GM12878 (cell line): ENCODE results near the gene TSEN54.

Source experiments
- CEBPB ChIP-seq, 2 experiments: fragments of 150-350 bp in 1 of 2; IDR thresholded peaks; 2 replicates each; pipeline ENCODE4 v1.6.1; 2012 to 2014; ENCODE audit warnings: low read depth in 2 of 2, low read length in 2 of 2, borderline replicate concordance in 1 of 2, inconsistent platforms in 1 of 2
- EP300 ChIP-seq, 2 experiments: fragments of 150-350 bp in 1 of 2; IDR thresholded peaks; 2 replicates each; pipeline ENCODE4 v1.6.1; 2011 to 2012; ENCODE audit warnings: low read depth in 2 of 2, low read length in 2 of 2, borderline replicate concordance in 1 of 2, improper control_type of control experiment in 1 of 2, inconsistent platforms in 1 of 2; ENCODE audit not compliant: control insufficient read depth in 1 of 2
- EZH2 ChIP-seq: IDR thresholded peaks from 2 replicates; pipeline ENCODE4 v1.6.1; 2012; ENCODE audit warnings: low read depth, mild to moderate bottlenecking, control low read depth, inconsistent platforms, low read length, borderline replicate concordance; ENCODE audit not compliant: control insufficient read depth
- NBN ChIP-seq: fragments of 450-650 bp; IDR thresholded peaks from 2 replicates; pipeline ENCODE4 v1.6.1; 2016
- NFXL1 ChIP-seq: fragments of 450-650 bp; IDR thresholded peaks from 2 replicates; pipeline ENCODE4 v1.6.1; 2017; ENCODE audit warnings: antibody characterized with exemption, mild to moderate bottlenecking, borderline replicate concordance
- POLR2A ChIP-seq: IDR thresholded peaks from 2 replicates; pipeline ENCODE4 v1.6.1; 2011; ENCODE audit warnings: low read depth, mild to moderate bottlenecking, low read length
- RFX5 ChIP-seq: IDR thresholded peaks from 2 replicates; pipeline ENCODE4 v1.6.1; 2011; ENCODE audit warnings: low read depth, low read length, improper control_type of control experiment
- SIN3A ChIP-seq: IDR thresholded peaks from 2 replicates; pipeline ENCODE4 v1.6.1; 2012; ENCODE audit warnings: low read depth, low read length, improper control_type of control experiment
- TAF1 ChIP-seq: IDR thresholded peaks from 2 replicates; pipeline ENCODE4 v1.6.1; 2011; ENCODE audit warnings: mild to moderate bottlenecking, low read depth, low read length, borderline replicate concordance
- ZSCAN29 ChIP-seq: fragments of 450-650 bp; IDR thresholded peaks from 2 replicates; pipeline ENCODE4 v1.6.1; 2017; ENCODE audit warnings: mild to moderate bottlenecking, moderate library complexity
- ZZZ3 ChIP-seq: IDR thresholded peaks from 2 replicates; pipeline ENCODE4 v1.6.1; 2011; ENCODE audit warnings: low read depth; ENCODE audit not compliant: control insufficient read depth, insufficient read length
- TF ChIP-seq, protein P1 (sequence below), 3 experiments: IDR thresholded peaks in 2 of 3; conservative IDR thresholded peaks in 1 of 3; 2 replicates each; pipeline ENCODE4 v1.5.1; 2011; ENCODE audit warnings: low read depth in 3 of 3, low read length in 3 of 3, mild to moderate bottlenecking in 3 of 3, control low read depth in 2 of 3, moderate library complexity in 2 of 3, inconsistent platforms in 1 of 3, mixed read lengths in 1 of 3; ENCODE audit not compliant: control insufficient read depth in 2 of 3, insufficient read depth in 1 of 3; ENCODE audit errors: extremely low read depth in 1 of 3
- TF ChIP-seq, protein P2 (sequence below): IDR thresholded peaks from 2 replicates; pipeline ENCODE4 v1.6.1; 2011; ENCODE audit warnings: mild to moderate bottlenecking, low read depth, low read length, moderate library complexity; ENCODE audit not compliant: insufficient replicate concordance

DNA sequence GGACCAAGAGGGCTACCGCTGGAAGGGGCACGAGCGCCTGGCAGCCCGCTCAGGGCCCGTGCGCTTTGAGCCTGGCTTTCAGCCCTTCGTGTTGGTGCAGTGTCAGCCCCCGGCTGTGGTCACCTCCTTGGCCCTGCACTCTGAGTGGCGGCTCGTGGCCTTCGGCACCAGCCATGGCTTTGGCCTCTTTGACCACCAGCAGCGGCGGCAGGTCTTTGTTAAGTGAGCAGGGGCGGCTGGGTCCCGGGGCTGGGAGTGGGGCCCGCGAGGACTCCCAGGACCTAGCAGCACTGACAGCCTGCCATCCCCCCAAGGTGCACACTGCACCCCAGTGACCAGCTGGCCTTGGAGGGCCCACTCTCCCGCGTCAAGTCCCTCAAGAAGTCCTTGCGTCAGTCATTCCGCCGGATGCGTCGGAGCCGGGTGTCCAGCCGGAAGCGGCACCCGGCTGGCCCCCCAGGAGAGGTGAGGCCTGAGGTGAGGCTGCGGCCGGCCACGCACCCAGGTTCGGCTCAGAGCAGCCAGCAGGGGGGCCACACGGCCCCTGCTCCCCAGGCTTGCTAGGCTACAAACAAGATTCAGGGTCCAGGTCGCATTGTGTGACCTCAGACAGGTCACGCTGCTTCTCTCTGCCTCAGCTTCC, 53.8 kb downstream of the TSEN54 start:
- TF ChIP-seq, protein P1, sequence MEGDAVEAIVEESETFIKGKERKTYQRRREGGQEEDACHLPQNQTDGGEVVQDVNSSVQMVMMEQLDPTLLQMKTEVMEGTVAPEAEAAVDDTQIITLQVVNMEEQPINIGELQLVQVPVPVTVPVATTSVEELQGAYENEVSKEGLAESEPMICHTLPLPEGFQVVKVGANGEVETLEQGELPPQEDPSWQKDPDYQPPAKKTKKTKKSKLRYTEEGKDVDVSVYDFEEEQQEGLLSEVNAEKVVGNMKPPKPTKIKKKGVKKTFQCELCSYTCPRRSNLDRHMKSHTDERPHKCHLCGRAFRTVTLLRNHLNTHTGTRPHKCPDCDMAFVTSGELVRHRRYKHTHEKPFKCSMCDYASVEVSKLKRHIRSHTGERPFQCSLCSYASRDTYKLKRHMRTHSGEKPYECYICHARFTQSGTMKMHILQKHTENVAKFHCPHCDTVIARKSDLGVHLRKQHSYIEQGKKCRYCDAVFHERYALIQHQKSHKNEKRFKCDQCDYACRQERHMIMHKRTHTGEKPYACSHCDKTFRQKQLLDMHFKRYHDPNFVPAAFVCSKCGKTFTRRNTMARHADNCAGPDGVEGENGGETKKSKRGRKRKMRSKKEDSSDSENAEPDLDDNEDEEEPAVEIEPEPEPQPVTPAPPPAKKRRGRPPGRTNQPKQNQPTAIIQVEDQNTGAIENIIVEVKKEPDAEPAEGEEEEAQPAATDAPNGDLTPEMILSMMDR (IDR thresholded peaks at IDR 0.05 in 2 of 3, conservative IDR thresholded peaks at IDR 0.05 in 1 of 3; ENCODE audit: control insufficient read depth in 2 of 3, extremely low read depth in 1 of 3, insufficient read depth in 1 of 3, low read depth in 3 of 3, low read length in 3 of 3), result no peak
- TF ChIP-seq SIN3A (no peak), NBN (no peak), RFX5 (no peak), ZZZ3 (no peak), POLR2A (no peak), CEBPB (IDR thresholded peaks at IDR 0.05; ENCODE audit: borderline replicate concordance in 1 of 2, low read depth in 2 of 2, low read length in 2 of 2) (no peak), ZSCAN29 (no peak), TAF1 (no peak), EZH2 (no peak), EP300 (IDR thresholded peaks at IDR 0.05; ENCODE audit: borderline replicate concordance in 1 of 2, control insufficient read depth in 1 of 2, low read depth in 2 of 2, low read length in 2 of 2) (no peak), NFXL1 (no peak)
- TF ChIP-seq, protein P2, sequence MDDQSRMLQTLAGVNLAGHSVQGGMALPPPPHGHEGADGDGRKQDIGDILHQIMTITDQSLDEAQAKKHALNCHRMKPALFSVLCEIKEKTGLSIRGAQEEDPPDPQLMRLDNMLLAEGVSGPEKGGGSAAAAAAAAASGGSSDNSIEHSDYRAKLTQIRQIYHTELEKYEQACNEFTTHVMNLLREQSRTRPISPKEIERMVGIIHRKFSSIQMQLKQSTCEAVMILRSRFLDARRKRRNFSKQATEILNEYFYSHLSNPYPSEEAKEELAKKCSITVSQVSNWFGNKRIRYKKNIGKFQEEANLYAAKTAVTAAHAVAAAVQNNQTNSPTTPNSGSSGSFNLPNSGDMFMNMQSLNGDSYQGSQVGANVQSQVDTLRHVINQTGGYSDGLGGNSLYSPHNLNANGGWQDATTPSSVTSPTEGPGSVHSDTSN, result no peak
